Measurements from ENCODE around the gene RAI2.

Gene RAI2

GRCh38 chrX:17860811-17861488 is at the start of gene RAI2:
Gene RAI2 (minus strand): TSS chrX:17861298. CDS start chrX:17802010, 59,288 bp downstream.
- peak; percentile 25 for DNase-seq

DNA sequence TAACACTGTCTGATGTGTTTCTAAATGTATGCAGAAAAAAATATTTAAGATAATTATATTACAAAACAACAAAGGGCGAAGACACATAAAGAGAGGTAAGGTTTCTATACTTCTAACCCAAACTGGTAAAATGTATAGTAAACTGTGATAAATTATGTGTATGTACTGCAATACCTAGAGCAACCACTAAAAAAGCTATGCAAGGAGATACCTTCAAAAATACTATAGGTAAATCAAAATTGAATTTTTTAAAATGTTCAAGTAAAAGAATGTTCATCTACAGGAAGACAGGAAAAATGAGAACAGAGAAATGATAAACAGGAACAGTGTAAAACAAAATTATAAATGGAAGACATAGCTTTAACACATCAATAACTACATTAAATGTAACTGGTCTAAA is 27.3 kb upstream of the RAI2 start:
- no peak for DNase-seq

DNA sequence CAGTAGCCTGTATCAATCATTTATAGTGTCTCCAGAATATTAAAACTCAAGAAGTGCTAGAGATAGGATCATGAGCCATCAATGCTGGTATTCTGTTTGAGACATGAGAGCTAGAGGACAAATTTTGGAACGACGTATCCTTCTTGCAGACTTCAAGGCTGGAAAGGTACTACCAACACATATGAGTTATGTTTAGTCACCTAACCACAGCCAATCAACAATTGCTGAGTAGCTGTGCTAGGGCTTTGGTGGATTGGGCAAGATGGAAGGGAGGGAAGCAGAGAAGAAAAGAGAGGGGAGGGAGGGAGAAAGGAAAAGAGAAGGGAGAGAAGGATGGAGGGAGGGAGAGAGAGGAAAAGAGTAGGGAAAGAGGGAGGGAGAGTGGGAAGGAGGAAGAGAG is 21.6 kb upstream of the RAI2 start:
- no peak for DNase-seq

DNA sequence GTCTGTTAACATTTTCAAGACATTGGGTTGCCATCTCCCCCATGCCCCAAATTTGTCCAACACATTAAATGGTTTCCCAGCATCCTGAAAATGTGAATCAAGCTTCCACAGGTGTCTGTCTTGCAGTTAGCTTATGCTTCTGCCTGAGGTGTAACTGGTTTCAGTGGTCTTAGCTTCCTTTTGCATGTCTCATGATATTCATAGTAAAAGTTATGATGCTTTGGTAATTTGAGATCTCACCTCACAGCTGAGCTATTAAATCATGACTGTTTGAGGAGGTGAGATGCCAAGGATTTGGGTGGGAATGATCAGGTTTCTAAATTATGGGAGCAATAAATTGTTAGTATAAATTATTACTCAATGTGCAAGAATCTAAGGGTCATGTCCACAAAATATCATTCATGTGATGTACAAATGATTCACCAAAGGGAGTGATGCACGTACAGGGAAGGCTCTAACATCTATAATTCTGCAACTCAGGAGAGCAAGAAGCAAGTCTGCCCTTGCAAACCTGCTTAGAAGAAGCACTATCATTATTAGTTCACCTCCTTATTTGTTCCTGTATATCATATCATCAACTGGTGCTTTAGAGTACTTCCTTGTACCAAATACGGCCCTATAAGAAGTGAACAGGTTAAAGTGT is 17.1 kb upstream of the RAI2 start:
- DNase-seq = no peak

DNA sequence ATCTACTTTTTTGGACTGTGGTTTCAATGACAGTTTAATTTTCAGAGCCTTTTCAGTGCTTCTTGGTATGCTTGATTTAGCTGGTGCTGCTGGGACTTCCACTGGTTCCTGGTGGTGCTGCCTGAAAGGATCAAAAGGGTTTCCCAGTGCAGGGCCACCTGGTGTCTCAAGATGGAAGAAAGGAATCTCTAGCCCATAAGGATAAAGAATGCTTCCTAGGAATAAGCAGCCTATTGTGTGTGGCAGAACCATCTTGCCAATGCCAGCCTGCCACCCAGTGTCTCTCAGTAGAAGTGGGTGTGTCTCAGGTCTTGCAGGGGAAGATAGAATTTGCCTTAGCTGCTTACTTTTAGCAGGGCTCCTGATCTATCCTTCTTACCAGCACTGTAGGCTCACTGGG is 15.0 kb upstream of the RAI2 start:
- DNase-seq = no peak

GRCh38 chrX:17869580-17869979 is 8.5 kb upstream of the RAI2 start:
- DNase-seq = no peak

DNA sequence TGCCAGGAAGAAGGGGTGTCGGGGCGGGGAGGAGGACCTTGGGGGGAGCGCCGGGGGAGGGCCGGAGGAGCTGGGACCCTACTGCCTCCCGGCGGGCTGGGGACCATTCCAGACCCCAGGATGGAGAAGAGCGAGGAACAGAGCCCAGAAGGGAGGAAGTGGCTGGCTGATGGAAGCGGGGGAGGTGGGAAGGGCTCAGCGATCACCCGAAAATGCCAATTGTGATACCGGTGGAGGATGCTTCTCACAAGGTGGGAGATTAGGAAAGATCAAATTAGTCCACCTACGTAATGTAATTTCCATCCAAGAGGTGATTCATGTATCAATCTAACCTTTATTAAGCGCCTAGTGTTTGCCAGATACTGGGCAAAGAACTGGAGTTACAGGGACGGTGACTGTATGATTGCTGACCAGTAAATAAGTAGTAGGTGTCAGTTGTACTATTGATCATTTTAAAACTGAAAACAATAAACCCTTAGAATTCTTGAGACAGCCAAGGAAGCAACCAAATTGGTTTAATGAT is 452 bp upstream of the RAI2 start:
- no peak for DNase-seq

GRCh38 chrX:17860179-17860780 is 818 bp downstream of the RAI2 start:
- DNase-seq = peak; percentile 33

DNA sequence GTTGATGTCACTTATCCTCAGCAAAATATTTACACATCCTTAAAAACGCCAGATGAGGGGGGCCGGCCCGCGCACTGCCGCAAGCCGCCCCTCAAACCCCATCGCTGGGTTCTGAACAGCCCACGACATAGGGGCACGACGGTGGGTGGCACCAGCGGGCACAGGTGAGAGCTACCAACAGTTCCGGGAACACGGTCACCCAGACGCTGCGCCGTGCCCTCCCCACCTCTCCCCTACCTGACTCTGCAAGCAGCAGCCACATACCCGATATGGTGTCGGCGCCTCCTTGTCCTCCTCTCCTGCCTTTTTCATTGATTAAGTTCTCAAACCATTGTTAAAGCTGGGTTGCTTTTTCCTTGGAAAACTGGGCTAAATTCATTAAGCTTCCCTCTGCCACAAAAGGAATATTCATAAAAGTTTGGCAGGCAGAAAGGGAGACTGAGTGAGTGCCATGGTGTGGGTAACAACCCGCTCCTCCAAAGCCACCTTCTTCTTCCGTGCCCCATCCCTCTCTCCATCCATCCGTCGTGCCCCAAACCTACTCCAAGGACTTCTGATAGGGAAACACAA is 1.4 kb downstream of the RAI2 start:
- DNase-seq = peak; percentile 52

- DNase-seq = no peak
Measured at GRCh38 chrX:17854531-17854930, 6.6 kb downstream of the RAI2 start.

DNA sequence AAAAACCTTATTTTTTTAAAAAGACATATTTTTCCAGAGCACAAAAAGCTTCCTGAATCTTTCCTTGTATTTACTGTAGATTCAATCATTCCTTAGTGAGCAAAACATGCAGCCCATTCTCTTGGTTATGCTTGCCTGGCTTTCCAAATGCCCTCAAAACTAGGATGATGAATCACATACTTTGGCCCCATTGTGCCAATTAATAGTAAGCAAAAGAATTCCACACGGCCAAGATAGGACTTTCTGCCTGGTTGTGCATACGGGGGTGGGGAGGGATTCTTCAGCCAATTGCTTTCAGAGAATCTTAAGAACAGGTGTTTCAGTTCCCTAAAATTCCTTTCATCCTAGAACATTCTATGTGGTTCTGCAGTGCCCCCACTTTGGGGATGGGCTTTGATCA is 7.0 kb downstream of the RAI2 start:
- DNase-seq = no peak

- no peak for DNase-seq
Measured at GRCh38 chrX:17851874-17852273, 9.2 kb downstream of the RAI2 start.

GRCh38 chrX:17848545-17849265 is 12.4 kb downstream of the RAI2 start:
- DNase-seq = no peak

DNA sequence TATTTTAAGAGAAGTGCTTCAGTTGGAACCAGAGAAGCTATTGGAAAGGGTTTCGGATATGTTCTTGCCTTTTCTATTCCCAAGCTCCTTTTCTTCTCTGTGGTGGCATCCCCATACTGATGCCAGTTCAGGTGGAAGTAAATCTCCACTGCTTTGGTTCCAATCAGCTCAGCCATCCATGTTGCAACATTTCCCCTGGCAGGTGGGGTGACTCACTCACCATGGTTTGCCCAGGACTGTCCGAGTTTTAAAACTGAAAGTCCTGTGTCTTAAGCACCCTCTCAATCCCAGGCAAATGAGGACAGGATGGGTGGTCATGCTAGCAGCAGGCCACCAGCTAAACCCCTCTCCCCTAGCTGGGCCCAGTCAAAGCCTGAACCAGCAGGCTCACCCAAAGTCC is 15.1 kb downstream of the RAI2 start:
- no peak for DNase-seq

DNA sequence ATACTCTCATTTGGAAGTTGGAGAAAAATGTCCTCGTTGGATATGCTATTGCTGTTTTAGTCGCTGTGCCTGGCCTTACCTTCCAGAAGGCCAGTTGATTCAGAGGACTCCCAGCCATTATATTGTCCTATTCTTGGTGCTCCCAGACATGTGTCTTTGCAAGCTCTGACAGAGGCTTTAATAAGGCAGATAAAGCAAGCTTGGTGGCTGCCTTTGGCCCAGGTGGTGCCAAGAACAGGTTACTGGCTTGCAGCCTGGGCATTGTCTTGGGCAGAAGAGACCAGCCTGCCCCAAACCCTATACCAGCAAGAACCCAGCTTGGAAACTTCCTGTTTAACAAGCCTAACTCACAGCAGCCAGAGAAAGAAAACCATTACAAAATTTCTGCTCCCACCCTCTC is 16.9 kb downstream of the RAI2 start:
- no peak for DNase-seq

DNA sequence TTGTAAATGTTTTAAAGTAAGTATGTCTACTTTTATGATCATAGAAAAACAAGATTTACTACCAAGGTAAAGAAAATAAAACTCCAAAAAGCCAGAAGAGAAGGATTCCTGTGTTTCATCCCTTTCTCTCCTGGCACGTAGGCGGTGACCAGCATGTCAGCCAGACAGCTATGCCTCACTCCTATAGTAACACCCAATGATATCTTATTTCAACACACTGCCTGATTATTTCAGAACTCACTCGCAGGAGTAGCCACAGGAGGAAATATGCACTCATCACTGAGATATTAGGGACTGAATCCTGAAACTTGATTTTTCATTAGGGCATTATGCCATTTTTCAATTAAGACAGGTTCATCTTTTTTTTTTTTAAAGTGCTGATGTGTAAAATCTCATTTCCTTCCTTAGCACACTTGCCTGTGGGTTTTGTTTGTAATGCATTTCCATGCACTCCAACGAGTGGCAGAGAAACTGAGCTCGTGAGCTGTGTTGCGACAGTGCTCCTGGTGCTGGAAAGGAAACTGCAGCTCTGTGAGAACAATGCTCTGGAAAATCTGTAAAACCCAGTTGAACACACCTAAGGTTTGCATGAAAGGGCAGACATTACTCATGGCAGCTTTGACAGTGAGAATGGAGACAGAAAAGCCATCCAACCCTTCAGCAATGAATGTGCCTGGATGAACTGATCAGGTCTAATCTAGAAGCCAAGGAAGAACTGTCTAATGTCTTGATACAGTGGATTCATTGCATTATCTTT is 18.2 kb downstream of the RAI2 start:
- no peak for DNase-seq

GRCh38 chrX:17839269-17839668 is 21.8 kb downstream of the RAI2 start:
- no peak for DNase-seq

DNA sequence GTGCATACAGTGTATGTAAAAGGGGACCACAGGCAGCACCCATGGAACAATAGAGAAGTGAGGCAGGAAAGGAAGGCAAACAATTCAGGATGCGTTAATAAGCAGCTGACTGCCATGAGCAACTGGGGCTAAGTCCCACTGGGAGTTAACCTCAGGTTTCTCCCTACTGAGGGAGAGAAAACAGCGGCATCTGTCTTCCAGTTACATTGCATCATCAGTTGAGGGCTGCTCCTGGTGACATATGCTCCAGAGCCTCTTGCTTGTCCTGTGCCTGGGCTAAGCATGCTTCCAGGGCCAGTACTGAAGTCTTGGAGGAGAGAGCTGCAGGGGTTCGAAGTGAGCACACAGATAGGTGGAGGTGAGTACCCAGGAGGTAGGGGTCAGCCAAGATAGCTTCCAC is 24.3 kb downstream of the RAI2 start:
- no peak for DNase-seq

- DNase-seq = no peak
Measured at GRCh38 chrX:17833954-17834353, 27.1 kb downstream of the RAI2 start.

- DNase-seq = no peak
Measured at GRCh38 chrX:17831255-17831654, 29.8 kb downstream of the RAI2 start.

DNA sequence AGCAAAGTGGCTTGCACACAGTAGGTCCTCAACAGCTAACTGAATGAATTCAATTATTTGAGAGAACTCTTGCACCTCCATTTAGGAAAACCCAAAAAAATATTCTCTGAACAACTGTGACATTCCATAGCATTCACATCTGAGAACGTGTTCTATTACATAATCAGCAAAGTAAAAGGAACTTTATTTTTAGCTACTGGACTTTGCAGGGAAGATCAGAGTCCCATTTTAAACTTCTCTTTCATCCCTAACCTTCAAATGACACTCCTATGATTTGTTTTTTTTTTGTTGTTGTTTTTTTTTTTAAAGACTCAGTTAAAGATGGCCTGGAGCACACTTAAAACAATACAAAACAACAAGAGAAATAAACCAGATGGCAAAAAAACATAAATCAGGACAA is 30.9 kb downstream of the RAI2 start:
- DNase-seq = no peak

DNA sequence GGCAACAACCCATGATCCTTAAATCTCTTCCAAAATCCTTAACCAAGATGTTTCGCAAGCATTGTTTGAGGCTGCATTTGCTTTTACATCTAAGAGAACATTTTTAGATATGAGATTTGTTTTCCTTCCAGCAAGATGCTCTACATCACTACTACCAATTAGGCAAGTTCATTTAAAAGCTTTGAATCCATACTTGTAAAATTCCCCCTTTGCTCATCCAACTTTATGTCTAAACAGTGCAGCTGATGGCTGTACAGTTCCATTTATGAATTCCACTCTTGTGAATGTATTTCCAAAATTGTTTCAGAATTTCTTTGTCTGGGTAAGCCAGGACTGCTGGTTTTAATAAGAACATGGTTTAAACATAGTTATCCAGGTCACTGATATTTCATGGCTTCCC is 31.5 kb downstream of the RAI2 start:
- DNase-seq = no peak

- no peak for DNase-seq
Measured at GRCh38 chrX:17828171-17828570, 32.9 kb downstream of the RAI2 start.

Data from NCI-H1105 treated with DMSO at 0.1 percent for 48 hours (cell line).